A549 (cell line): ENCODE data around the gene EYA3. TPM values are rescaled to one million over a fixed set of nuclear protein-coding genes. Genes with fewer than 3 reads are reported as not detected.

Experiments
- ATAC-seq, 2 experiments: fragments of 200-7000 bp in 1 of 2; fragments of >200 bp in 1 of 2; cut with Nextera tagmentation in 1 of 2; cut with Tn5 transposase in 1 of 2; 3 replicates each; pipeline versions ENCODE4 v1.8.0 to v1.9.1; 2018 to 2020; ENCODE audit warnings: mild to moderate bottlenecking in 1 of 2, moderate library complexity in 1 of 2
- CTCF ChIA-PET: fragments of 300-600 bp; sonication (Branson Sonifier 250); formaldehyde crosslinking; extraction: SDS; loops from one replicate; lab custom pipeline; 2021; ENCODE audit warnings: antibody characterized with exemption, inconsistent platforms; lab: Yijun Ruan, JAX
- POLR2A ChIA-PET: fragments of 350-600 bp; formaldehyde crosslinking; extraction: SDS; loops from one replicate; lab custom pipeline; 2021; ENCODE audit warnings: antibody characterized with exemption, inconsistent platforms; lab: Yijun Ruan, JAX
- DNase-seq, 2 experiments: peaks; one replicate each; pipeline versions ENCODE4 v3.0.0 to v3.0.0-alpha.2; 2011 to 2016; ENCODE audit warnings: low read depth in 1 of 2, low spot score in 1 of 2
- FAIRE-seq: peaks from 2 replicates; lab custom pipeline; 2011; peaks lifted over from hg19 to GRCh38; lab: Jason Lieb, UNC
- H3K27ac ChIP-seq, 2 experiments: fragments of >200 bp; sonication (Bioruptor Twin); formaldehyde crosslinking; 3 replicates each; pipeline ENCODE4 v1.5.1; 2016 to 2017
- H3K4me1 ChIP-seq: fragments of >200 bp; sonication (Bioruptor Twin); formaldehyde crosslinking; 3 replicates; pipeline ENCODE4 v1.6.1; 2016
- H3K4me2 ChIP-seq: fragments of >200 bp; sonication (Bioruptor Twin); formaldehyde crosslinking; 3 replicates; pipeline ENCODE4 v1.6.1; 2016
- H3K4me3 ChIP-seq: fragments of >200 bp; sonication (Bioruptor Twin); formaldehyde crosslinking; 3 replicates; pipeline ENCODE4 v1.5.1; 2016
- H3K9me3 ChIP-seq: fragments of >200 bp; sonication (Bioruptor Twin); formaldehyde crosslinking; 3 replicates; pipeline ENCODE4 v1.6.1; 2016
- ATOH8 ChIP-seq: fragments of 250-450 bp; sonication (Bioruptor Pico); IDR thresholded peaks from 2 replicates; pipeline ENCODE4 v1.5.0; 2020; ENCODE audit warnings: low read depth, mild to moderate bottlenecking, moderate library complexity
- CBX2 ChIP-seq: fragments of 200-600 bp; sonication (generic); IDR thresholded peaks from 2 replicates; pipeline ENCODE4 v1.6.1; 2016; ENCODE audit warnings: low read depth, mild to moderate bottlenecking, borderline replicate concordance
- CBX8 ChIP-seq: fragments of 200-600 bp; sonication (generic); IDR thresholded peaks from 2 replicates; pipeline ENCODE4 v1.6.1; 2016
- CEBPB ChIP-seq, 2 experiments: fragments of >200 bp in 1 of 2; sonication (Bioruptor Twin) in 1 of 2; formaldehyde crosslinking in 1 of 2; IDR thresholded peaks; 2 replicates each; pipeline ENCODE4 v1.6.1; 2012 to 2016
- CHD2 ChIP-seq: fragments of 150-350 bp; IDR thresholded peaks from 2 replicates; pipeline ENCODE4 v1.6.1; 2014; ENCODE audit warnings: low read length; ENCODE audit not compliant: partially characterized antibody
- CTCF ChIP-seq: fragments of >200 bp; sonication (Bioruptor Twin); formaldehyde crosslinking; IDR thresholded peaks from 3 replicates; pipeline ENCODE4 v1.5.1; 2016
- EHF ChIP-seq: fragments of 250-450 bp; sonication (Bioruptor Pico); IDR thresholded peaks from 2 replicates; pipeline ENCODE4 v1.5.0; 2020; ENCODE audit warnings: mild to moderate bottlenecking
- EHMT2 ChIP-seq: fragments of 200-600 bp; sonication (generic); IDR thresholded peaks from 2 replicates; pipeline ENCODE4 v1.6.1; 2016; ENCODE audit warnings: antibody characterized with exemption, low read depth, mild to moderate bottlenecking, moderate library complexity
- EP300 ChIP-seq, 2 experiments: fragments of >200 bp; sonication (Bioruptor Twin); formaldehyde crosslinking; IDR thresholded peaks; 2 replicates in 1 of 2; 3 replicates in 1 of 2; pipeline ENCODE4 v1.6.1; 2016 to 2017
- ESRRA ChIP-seq: fragments of 150-350 bp; IDR thresholded peaks from 2 replicates; pipeline ENCODE4 v1.6.1; 2014; ENCODE audit warnings: mild to moderate bottlenecking, low read length, borderline replicate concordance
- FOSB ChIP-seq: fragments of 250-450 bp; sonication (Bioruptor Pico); IDR thresholded peaks from 2 replicates; pipeline ENCODE4 v1.5.0; 2020; ENCODE audit warnings: mild to moderate bottlenecking, moderate library complexity
- FOXS1 ChIP-seq: fragments of 250-450 bp; sonication (Bioruptor Pico); IDR thresholded peaks from 2 replicates; pipeline ENCODE4 v1.5.0; 2020; ENCODE audit warnings: mild to moderate bottlenecking, moderate library complexity
- HDAC2 ChIP-seq: fragments of 200-600 bp; sonication (generic); IDR thresholded peaks from 2 replicates; pipeline ENCODE4 v1.6.1; 2016
- HEYL ChIP-seq: fragments of 250-450 bp; sonication (Bioruptor Pico); IDR thresholded peaks from 2 replicates; pipeline ENCODE4 v1.8.0; 2021; ENCODE audit warnings: mild to moderate bottlenecking, moderate library complexity
- HMGXB4 ChIP-seq: fragments of 250-450 bp; sonication (Bioruptor Pico); IDR thresholded peaks from 2 replicates; pipeline ENCODE4 v1.5.0; 2021; ENCODE audit warnings: mild to moderate bottlenecking, moderate library complexity, borderline replicate concordance
- HOXA7 ChIP-seq: fragments of 250-450 bp; sonication (Bioruptor Pico); IDR thresholded peaks from 2 replicates; pipeline ENCODE4 v1.5.0; 2020; ENCODE audit warnings: mild to moderate bottlenecking, moderate library complexity
- HOXB13 ChIP-seq: fragments of 250-450 bp; sonication (Bioruptor Pico); IDR thresholded peaks from 2 replicates; pipeline ENCODE4 v1.5.0; 2020; ENCODE audit warnings: low read depth, mild to moderate bottlenecking, moderate library complexity
- HOXB5 ChIP-seq: fragments of 250-450 bp; sonication (Bioruptor Pico); IDR thresholded peaks from 2 replicates; pipeline ENCODE4 v1.5.0; 2020; ENCODE audit warnings: mild to moderate bottlenecking, moderate library complexity
- JUN ChIP-seq, 2 experiments: fragments of >200 bp; sonication (Bioruptor Twin); formaldehyde crosslinking; IDR thresholded peaks; 2 replicates in 1 of 2; 3 replicates in 1 of 2; pipeline ENCODE4 v1.6.1; 2016 to 2017
- NPAS2 ChIP-seq: fragments of 250-450 bp; sonication (Bioruptor Pico); IDR thresholded peaks from 2 replicates; pipeline ENCODE4 v1.8.0; 2022; ENCODE audit warnings: mild to moderate bottlenecking, moderate library complexity, borderline replicate concordance
- PHF8 ChIP-seq: fragments of 200-600 bp; sonication (generic); IDR thresholded peaks from 2 replicates; pipeline ENCODE4 v1.6.1; 2016; ENCODE audit warnings: low read depth, mild to moderate bottlenecking, antibody characterized with exemption, moderate library complexity, borderline replicate concordance
- POLR2A ChIP-seq: IDR thresholded peaks from 2 replicates; pipeline ENCODE4 v1.6.1; 2012; ENCODE audit warnings: mild to moderate bottlenecking, low read length
- POLR2AphosphoS2 ChIP-seq: conservative IDR thresholded peaks from 2 replicates; pipeline ENCODE4 v1.6.1; 2012; ENCODE audit warnings: low read length, improper control_type of control experiment, inconsistent platforms
- RAD21 ChIP-seq, 2 experiments: fragments of >200 bp in 1 of 2; sonication (Bioruptor Twin) in 1 of 2; formaldehyde crosslinking in 1 of 2; IDR thresholded peaks in 1 of 2; conservative IDR thresholded peaks in 1 of 2; 2 replicates in 1 of 2; 3 replicates in 1 of 2; pipeline ENCODE4 v1.6.1; 2012 to 2018; ENCODE audit warnings: inconsistent platforms in 1 of 2
- RARB ChIP-seq: fragments of 250-450 bp; sonication (Bioruptor Pico); IDR thresholded peaks from 2 replicates; pipeline ENCODE4 v1.8.0; 2021; ENCODE audit warnings: mild to moderate bottlenecking, moderate library complexity
- RNF2 ChIP-seq: fragments of 200-600 bp; sonication (generic); IDR thresholded peaks from 2 replicates; pipeline ENCODE4 v1.6.1; 2016; ENCODE audit warnings: low read depth, mild to moderate bottlenecking, antibody characterized with exemption, moderate library complexity, borderline replicate concordance
- SREBF2 ChIP-seq: fragments of 450-650 bp; IDR thresholded peaks from 2 replicates; pipeline ENCODE4 v1.6.1; 2014; ENCODE audit warnings: mild to moderate bottlenecking, moderate library complexity
- TFCP2L1 ChIP-seq: fragments of 250-450 bp; sonication (Bioruptor Pico); IDR thresholded peaks from 2 replicates; pipeline ENCODE4 v1.5.0; 2021; ENCODE audit warnings: mild to moderate bottlenecking
- WGBS: methylation state at CpG from one replicate; pipeline ENCODE4 v1.1.6; 2017; ENCODE audit errors: missing lambda C conversion rate; 5-methylcytosine and 5-hydroxymethylcytosine counted together
- polyA plus RNA-seq, 4 experiments: library from polyadenylated mRNA; depleted of rRNA in 3 of 4; stranded (reverse); fragments of >200 nt; fragmentation: RNase III in 1 of 4; extraction: RNeasy Plus Mini Kit Qiagen cat#74134 plus additional on column Dnase treatment in 1 of 4; gene quantifications; 2 replicates in 3 of 4; 3 replicates in 1 of 4; pipeline ENCODE4 v1.2.3, GENCODE V29; 2011 to 2017
- TF ChIP-seq, protein P1 (sequence below): IDR thresholded peaks from 2 replicates; pipeline ENCODE4 v1.6.1; 2012

EYA3 gene
- polyA plus RNA-seq, 2 of the 4 experiments (the other 2 are of a cell fraction): 5.7 to 9.3 TPM

DNA sequence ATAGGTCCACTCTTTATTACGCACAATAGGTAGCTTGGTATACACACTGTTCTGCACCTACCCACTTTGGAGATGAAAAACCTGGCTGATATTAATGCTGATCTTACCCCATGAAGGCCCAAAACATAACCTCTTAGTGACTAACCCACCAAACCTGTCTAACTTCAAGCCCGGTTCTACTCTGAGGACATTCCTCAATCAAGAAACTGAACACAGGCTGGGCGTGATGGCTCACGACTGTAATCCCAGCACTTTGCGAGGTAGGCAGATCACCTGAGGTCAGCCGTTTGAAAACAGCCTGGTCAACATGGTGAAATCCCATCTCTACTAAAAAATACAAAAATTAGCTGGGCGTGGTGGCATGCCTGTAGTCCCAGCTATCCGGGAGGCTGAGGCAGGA is 50.5 kb downstream of the EYA3 start:
- no peaks in the 10 kb centered on the region for H3K4me1 ChIP-seq
- no peak for TF ChIP-seq ESRRA
- no peak for TF ChIP-seq ATOH8 (CRISPR knock-in tag)
- TF ChIP-seq POLR2AphosphoS2: no peak
- TF ChIP-seq HDAC2: no peak
- no peak for TF ChIP-seq SREBF2
- TF ChIP-seq PHF8: no peak
- no peak for TF ChIP-seq HOXA7 (CRISPR knock-in tag)
- TF ChIP-seq FOSB (CRISPR knock-in tag): no peak
- TF ChIP-seq RNF2: no peak
- TF ChIP-seq CTCF: no peak
- ChIA-PET CTCF (no interaction called here), POLR2A (no interaction called here)
- DNase-seq: no peak
- FAIRE-seq: no peak
- H3K9me3 ChIP-seq: no peaks in the 10 kb centered on the region
- no peak overlapping the region for H3K4me3 ChIP-seq
- no peak overlapping the region for H3K4me2 ChIP-seq
- no peak overlapping the region for H3K27ac ChIP-seq
- whole genome bisulfite sequencing: 91% methylated on average over 8 of the region's 8 CpGs
- ATAC-seq: no peak

GRCh38 chr1:28037206-28037605 is 51.2 kb downstream of the EYA3 start:
- TF ChIP-seq HOXB5 (CRISPR knock-in tag): no peak
- Histone ChIP-seq H3K4me2 (no peak overlapping the region), H3K4me1 (no peaks in the 10 kb centered on the region), H3K9me3 (no peaks in the 10 kb centered on the region), H3K27ac (no peak overlapping the region), H3K4me3 (no peak overlapping the region)
- no peak for DNase-seq
- FAIRE-seq: no peak
- ChIA-PET POLR2A (no interaction called here), CTCF (no interaction called here)
- ATAC-seq: no peak

DNA sequence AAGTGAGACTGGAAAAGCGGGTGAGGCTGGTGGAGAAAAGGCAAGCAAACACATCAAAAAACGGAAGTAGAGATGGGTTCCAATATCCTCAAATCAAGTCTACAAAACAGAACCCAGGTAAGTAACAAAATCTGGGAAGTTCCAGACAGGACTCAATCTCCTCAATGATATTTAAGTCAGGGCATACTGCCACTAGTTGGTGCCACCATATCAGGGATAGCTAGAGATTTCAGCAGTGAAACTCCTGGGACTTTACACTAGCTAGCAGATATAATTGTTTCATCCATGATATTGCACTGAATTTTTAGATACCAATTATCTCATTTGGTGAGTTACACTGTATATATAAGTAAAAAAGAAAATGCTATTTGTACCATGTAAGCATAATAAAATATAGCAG is 52.0 kb downstream of the EYA3 start:
- WGBS: 71% methylated on average over 2 of the region's 2 CpGs
- Histone ChIP-seq H3K4me3 (no peak overlapping the region), H3K9me3 (no peaks in the 10 kb centered on the region), H3K27ac (no peak overlapping the region), H3K4me1 (no peaks in the 10 kb centered on the region), H3K4me2 (no peak overlapping the region)
- FAIRE-seq (no peak), ATAC-seq (no peak), DNase-seq (peak in 1 of 2 experiments; percentile 4)
- TF ChIP-seq FOXS1 (CRISPR knock-in tag) (no peak), POLR2AphosphoS2 (no peak), HEYL (no peak), CBX2 (no peak), RAD21 (conservative IDR thresholded peaks at IDR 0.05 in 1 of 2, IDR thresholded peaks at IDR 0.05 in 1 of 2) (peak in 1 of 2 experiments; percentile 29; a peak in 1 of 5 replicates), POLR2A (no peak), EP300 (IDR thresholded peaks at IDR 0.05) (no peak), EHF (no peak)
- POLR2A ChIA-PET: no interaction called here
- CTCF ChIA-PET: no interaction called here

DNA sequence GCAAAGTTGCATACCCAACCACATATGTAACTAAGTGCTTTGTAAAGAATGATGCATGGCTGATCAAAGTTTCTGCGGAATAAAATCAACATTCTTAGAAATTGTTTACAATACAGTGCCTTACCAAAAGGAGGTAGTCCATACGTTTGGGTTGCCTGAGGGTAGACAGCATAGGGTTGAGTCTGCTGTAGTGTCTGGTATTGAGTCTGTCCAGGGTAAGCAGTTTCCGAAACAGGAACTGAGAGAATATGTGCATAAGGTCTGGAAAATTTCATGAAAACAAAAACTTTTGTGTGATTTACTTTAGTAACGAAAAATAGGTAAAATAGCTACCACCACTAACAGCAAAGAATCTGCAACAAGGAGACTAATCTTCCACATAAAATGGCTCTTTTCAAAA is 53.0 kb downstream of the EYA3 start:
- ATAC-seq (no peak), FAIRE-seq (no peak), DNase-seq (no peak)
- H3K4me1 ChIP-seq: no peaks in the 10 kb centered on the region
- 94% methylated on average over 4 of the region's 4 CpGs for WGBS
- ChIA-PET CTCF (no interaction called here), POLR2A (no interaction called here)
- H3K4me2 ChIP-seq: no peak overlapping the region
- H3K9me3 ChIP-seq: no peaks in the 10 kb centered on the region
- no peak overlapping the region for H3K4me3 ChIP-seq
- no peak overlapping the region for H3K27ac ChIP-seq
- TF ChIP-seq EHF (no peak), JUN (IDR thresholded peaks at IDR 0.05) (no peak), RARB (no peak), HDAC2 (no peak), TFCP2L1 (CRISPR knock-in tag) (no peak), PHF8 (no peak), CEBPB (IDR thresholded peaks at IDR 0.05) (no peak), NPAS2 (no peak), HOXB5 (CRISPR knock-in tag) (no peak), HMGXB4 (CRISPR knock-in tag) (no peak), EHMT2 (no peak), CHD2 (no peak), CBX8 (no peak), HOXB13 (CRISPR knock-in tag) (no peak)
- TF ChIP-seq, protein P1, sequence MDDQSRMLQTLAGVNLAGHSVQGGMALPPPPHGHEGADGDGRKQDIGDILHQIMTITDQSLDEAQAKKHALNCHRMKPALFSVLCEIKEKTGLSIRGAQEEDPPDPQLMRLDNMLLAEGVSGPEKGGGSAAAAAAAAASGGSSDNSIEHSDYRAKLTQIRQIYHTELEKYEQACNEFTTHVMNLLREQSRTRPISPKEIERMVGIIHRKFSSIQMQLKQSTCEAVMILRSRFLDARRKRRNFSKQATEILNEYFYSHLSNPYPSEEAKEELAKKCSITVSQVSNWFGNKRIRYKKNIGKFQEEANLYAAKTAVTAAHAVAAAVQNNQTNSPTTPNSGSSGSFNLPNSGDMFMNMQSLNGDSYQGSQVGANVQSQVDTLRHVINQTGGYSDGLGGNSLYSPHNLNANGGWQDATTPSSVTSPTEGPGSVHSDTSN: no peak
